ENCODE measurements around the gene PPP1R3F. TPM values are rescaled to one million over a fixed set of nuclear protein-coding genes. Genes with fewer than 3 reads are reported as not detected.
"Not testable (repeated sequence)": the region's sequence is repeated elsewhere in the genome, so short reads cannot be mapped to it uniquely, and the experiment has no call there.

The PPP1R3F gene
- total RNA-seq, 1 donor from 2014 or later, result 7.4 TPM

- no peaks in the 10 kb centered on the region for H3K9me3 Mint-ChIP-seq
- POLR2A ChIA-PET, result no interaction called here
- no peak overlapping the region for H3K27ac Mint-ChIP-seq
- ATAC-seq (ENCODE audit: low read depth), result no peak
- CTCF ChIA-PET, result no interaction called here
- H3K4me3 Mint-ChIP-seq, result no peak overlapping the region
- H3K27me3 Mint-ChIP-seq, result no peaks in the 10 kb centered on the region
- TF ChIP-seq, protein P1, sequence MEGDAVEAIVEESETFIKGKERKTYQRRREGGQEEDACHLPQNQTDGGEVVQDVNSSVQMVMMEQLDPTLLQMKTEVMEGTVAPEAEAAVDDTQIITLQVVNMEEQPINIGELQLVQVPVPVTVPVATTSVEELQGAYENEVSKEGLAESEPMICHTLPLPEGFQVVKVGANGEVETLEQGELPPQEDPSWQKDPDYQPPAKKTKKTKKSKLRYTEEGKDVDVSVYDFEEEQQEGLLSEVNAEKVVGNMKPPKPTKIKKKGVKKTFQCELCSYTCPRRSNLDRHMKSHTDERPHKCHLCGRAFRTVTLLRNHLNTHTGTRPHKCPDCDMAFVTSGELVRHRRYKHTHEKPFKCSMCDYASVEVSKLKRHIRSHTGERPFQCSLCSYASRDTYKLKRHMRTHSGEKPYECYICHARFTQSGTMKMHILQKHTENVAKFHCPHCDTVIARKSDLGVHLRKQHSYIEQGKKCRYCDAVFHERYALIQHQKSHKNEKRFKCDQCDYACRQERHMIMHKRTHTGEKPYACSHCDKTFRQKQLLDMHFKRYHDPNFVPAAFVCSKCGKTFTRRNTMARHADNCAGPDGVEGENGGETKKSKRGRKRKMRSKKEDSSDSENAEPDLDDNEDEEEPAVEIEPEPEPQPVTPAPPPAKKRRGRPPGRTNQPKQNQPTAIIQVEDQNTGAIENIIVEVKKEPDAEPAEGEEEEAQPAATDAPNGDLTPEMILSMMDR (IDR thresholded peaks at IDR 0.05), result no peak
- peaks cover 18% of the 10 kb centered on the region for H3K4me1 Mint-ChIP-seq
- intact Hi-C loops (cut with micrococcal nuclease), result no loop called here
- no peak for DNase-seq
- H3K36me3 Mint-ChIP-seq (ENCODE audit: low read depth), result no peaks in the 10 kb centered on the region
These were observed 40.8 kb downstream of the PPP1R3F start for GRCh38 chrX:49310371-49310770.

DNA sequence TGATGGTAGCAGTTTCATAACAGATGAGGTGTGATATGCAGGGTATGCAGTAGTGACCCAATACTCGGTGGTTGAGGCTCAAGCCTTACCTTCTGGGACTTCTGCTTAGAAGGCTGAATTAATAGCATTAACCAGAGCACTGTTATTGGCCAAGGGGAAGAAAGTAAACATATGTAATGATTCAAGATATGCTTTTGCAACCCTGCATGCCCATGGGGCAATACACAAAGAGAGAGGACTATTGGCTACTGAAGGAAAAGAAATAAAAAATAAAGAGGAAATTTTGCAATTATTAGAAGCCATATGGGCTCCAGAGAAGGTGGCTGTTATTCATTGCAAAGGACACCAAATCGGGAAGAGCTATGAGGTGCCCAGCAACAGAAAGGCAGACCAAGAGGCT, 42.6 kb downstream of the PPP1R3F start:
- no peak overlapping the region for H3K4me3 Mint-ChIP-seq
- H3K36me3 Mint-ChIP-seq (ENCODE audit: low read depth), result no peaks in the 10 kb centered on the region
- no peak overlapping the region for H3K27ac Mint-ChIP-seq
- POLR2A ChIA-PET, result no interaction called here
- CTCF ChIA-PET, result no interaction called here
- H3K27me3 Mint-ChIP-seq, result no peaks in the 10 kb centered on the region
- no peaks in the 10 kb centered on the region for H3K9me3 Mint-ChIP-seq
- peaks cover 18% of the 10 kb centered on the region for H3K4me1 Mint-ChIP-seq
- TF ChIP-seq, protein P1 (IDR thresholded peaks at IDR 0.05), result no peak
- intact Hi-C loops (cut with micrococcal nuclease), result no loop called here
- ATAC-seq (ENCODE audit: low read depth), result no peak
- DNase-seq, result no peak

DNA sequence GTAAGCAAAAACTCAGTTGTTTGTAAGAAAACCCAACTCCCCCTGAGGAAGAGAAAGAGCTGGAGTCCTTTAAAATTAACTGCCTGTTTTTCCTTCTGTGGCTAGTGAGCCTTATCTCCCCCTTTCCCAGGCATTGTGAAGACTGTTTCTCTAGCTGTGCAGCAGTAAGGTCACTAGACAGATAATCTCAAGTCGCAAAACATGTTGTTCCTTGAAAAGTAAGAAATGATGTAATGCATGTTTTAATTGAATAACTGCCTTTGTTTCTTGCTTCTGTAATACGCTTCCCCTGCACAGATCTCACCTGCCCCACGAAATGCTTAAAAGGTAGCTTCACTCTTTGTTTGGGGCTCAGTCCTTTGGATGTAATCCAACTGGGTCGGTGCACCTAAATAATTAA, 46.5 kb downstream of the PPP1R3F start:
- TF ChIP-seq, protein P1 (IDR thresholded peaks at IDR 0.05), result no peak
- no peaks in the 10 kb centered on the region for H3K9me3 Mint-ChIP-seq

DNA sequence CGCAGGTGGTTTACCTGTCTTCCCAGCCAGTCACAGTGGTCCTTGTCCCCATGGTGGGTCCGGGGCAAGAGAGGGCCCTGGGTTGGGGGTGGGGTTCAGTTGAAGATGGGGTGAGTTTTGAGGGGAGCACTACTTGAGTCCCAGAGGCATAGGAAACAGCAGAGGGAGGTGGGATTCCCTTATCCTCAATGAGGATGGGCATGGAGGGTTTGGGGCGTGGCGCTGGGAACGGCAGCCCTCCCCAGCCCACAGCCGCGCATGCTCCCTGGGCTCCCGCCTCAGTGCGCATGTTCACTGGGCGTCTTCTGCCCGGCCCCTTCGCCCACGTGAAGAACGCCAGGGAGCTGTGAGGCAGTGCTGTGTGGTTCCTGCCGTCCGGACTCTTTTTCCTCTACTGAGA, 52.1 kb downstream of the PPP1R3F start, which contains the start of gene GAGE12J:
GAGE12J (plus strand) TSS at position 301 of the 400 bp plus-strand sequence. CDS start 1,157 bp downstream, outside the sequence.
- POLR2A ChIA-PET; CTCF ChIA-PET; H3K9me3 Mint-ChIP-seq; H3K4me3 Mint-ChIP-seq; ATAC-seq (ENCODE audit: low read depth); H3K4me1 Mint-ChIP-seq; intact Hi-C loops (cut with micrococcal nuclease); H3K27ac Mint-ChIP-seq; H3K27me3 Mint-ChIP-seq; DNase-seq; H3K36me3 Mint-ChIP-seq (ENCODE audit: low read depth): not testable (repeated sequence)

More for the DNA sequence above, 46.5 kb downstream of the PPP1R3F start:
- H3K27ac Mint-ChIP-seq, result no peak overlapping the region
- ATAC-seq (ENCODE audit: low read depth) (no peak), DNase-seq (no peak)
- H3K4me1 Mint-ChIP-seq, result no peaks in the 10 kb centered on the region
- intact Hi-C loops (cut with micrococcal nuclease), result no loop called here
- no peaks in the 10 kb centered on the region for H3K36me3 Mint-ChIP-seq (ENCODE audit: low read depth)
- CTCF ChIA-PET, result no interaction called here
- no peaks in the 10 kb centered on the region for H3K27me3 Mint-ChIP-seq
- no peak overlapping the region for H3K4me3 Mint-ChIP-seq
- POLR2A ChIA-PET, result no interaction called here

- H3K36me3 Mint-ChIP-seq (ENCODE audit: low read depth); H3K27ac Mint-ChIP-seq; CTCF ChIA-PET; H3K9me3 Mint-ChIP-seq; intact Hi-C loops (cut with micrococcal nuclease); H3K27me3 Mint-ChIP-seq; H3K4me1 Mint-ChIP-seq; POLR2A ChIA-PET; H3K4me3 Mint-ChIP-seq; ATAC-seq (ENCODE audit: low read depth); DNase-seq: not testable (repeated sequence)
These were observed 52.7 kb downstream of the PPP1R3F start for GRCh38 chrX:49322266-49322665.

DNA sequence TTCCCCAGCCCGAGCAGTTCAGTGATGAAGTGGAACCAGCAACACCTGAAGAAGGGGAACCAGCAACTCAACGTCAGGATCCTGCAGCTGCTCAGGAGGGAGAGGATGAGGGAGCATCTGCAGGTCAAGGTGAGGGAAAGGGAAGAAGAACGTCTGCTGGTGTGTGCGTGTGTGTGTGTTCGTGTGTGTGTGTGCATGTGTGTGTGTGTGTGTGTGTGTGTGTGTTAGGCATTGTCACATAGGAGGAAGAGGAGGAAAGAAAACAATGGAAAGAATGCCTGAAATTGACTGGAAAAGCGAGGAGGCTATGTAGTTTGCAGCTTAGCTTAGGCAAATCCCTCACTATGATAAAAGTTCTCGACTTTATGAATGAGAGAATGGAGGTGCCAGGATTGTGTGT, 54.1 kb downstream of the PPP1R3F start:
- H3K9me3 Mint-ChIP-seq; DNase-seq; CTCF ChIA-PET; H3K4me1 Mint-ChIP-seq; POLR2A ChIA-PET; H3K27ac Mint-ChIP-seq; ATAC-seq (ENCODE audit: low read depth); H3K27me3 Mint-ChIP-seq; H3K36me3 Mint-ChIP-seq (ENCODE audit: low read depth); intact Hi-C loops (cut with micrococcal nuclease); H3K4me3 Mint-ChIP-seq: not testable (repeated sequence)

DNA sequence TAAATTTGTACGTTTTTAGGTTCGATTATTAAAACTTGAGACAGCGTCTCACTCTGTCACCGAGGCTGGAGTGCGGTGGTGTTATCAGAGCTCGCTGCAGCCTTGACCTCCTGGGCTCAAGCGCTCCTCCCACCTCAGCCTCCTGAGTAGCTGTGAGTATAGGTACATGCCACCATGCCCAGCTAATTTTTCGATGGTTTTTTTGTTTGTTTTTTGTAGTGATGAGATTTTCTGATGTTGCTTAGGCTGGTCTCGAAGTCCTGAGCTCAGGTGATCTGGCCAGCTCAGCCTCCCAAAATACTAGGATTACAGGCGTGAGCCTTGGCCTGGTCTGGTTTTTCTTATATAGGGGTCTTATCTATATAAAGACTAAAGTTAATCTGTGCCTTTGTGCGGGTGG, 60.8 kb downstream of the PPP1R3F start:
- H3K4me3 Mint-ChIP-seq; H3K9me3 Mint-ChIP-seq; intact Hi-C loops (cut with micrococcal nuclease); DNase-seq; H3K4me1 Mint-ChIP-seq; POLR2A ChIA-PET; CTCF ChIA-PET; ATAC-seq (ENCODE audit: low read depth); H3K27me3 Mint-ChIP-seq; H3K36me3 Mint-ChIP-seq (ENCODE audit: low read depth); H3K27ac Mint-ChIP-seq: not testable (repeated sequence)

DNA sequence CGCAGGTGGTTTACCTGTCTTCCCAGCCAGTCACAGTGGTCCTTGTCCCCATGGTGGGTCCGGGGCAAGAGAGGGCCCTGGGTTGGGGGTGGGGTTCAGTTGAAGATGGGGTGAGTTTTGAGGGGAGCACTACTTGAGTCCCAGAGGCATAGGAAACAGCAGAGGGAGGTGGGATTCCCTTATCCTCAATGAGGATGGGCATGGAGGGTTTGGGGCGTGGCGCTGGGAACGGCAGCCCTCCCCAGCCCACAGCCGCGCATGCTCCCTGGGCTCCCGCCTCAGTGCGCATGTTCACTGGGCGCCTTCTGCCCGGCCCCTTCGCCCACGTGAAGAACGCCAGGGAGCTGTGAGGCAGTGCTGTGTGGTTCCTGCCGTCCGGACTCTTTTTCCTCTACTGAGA, 61.7 kb downstream of the PPP1R3F start, which contains the start of gene GAGE13:
GAGE13 (plus strand) TSS at position 301 of the 400 bp plus-strand sequence. CDS start 1,156 bp downstream, outside the sequence.
- intact Hi-C loops (cut with micrococcal nuclease); H3K4me3 Mint-ChIP-seq; CTCF ChIA-PET; H3K9me3 Mint-ChIP-seq; H3K27me3 Mint-ChIP-seq; H3K4me1 Mint-ChIP-seq; H3K36me3 Mint-ChIP-seq (ENCODE audit: low read depth); ATAC-seq (ENCODE audit: low read depth); H3K27ac Mint-ChIP-seq; POLR2A ChIA-PET; DNase-seq: not testable (repeated sequence)

DNA sequence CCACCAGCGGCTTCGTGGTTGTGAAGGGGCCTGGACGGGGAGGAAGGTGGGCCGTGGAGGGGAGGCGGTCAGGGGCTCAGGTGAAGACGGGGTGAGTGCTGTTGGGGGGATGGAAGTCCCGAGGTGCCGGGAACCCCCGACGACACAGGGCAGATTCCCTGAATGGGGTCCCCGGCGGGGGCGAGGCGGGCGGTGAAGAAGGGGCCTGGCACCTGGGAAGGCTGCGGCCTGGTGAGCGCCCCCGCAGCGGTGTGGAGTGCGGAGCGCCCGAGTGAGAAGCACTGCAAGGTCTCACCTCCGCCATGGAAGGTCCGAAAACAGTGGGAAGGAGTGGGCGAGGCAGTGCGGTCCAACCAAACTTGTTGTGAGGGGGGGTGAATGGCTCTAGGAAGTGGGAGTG, 62.2 kb downstream of the PPP1R3F start:
- intact Hi-C loops (cut with micrococcal nuclease); H3K4me3 Mint-ChIP-seq; H3K9me3 Mint-ChIP-seq; POLR2A ChIA-PET; DNase-seq; H3K36me3 Mint-ChIP-seq (ENCODE audit: low read depth); CTCF ChIA-PET; H3K4me1 Mint-ChIP-seq; H3K27ac Mint-ChIP-seq; ATAC-seq (ENCODE audit: low read depth); H3K27me3 Mint-ChIP-seq: not testable (repeated sequence)
